Upper lobe of right lung (tissue), 1 donor: ENCODE measurements around the gene ANKS4B. TPM values are rescaled to one million over a fixed set of nuclear protein-coding genes. Genes with fewer than 3 reads are reported as not detected.

Experiments used
- ATAC-seq: fragments of 200-7000 bp; cut with Tn5 transposase; one replicate; pipeline ENCODE4 v1.9.1; 2020; ENCODE audit warnings: mild to moderate bottlenecking, moderate library complexity
- DNase-seq: peaks from one replicate; pipeline ENCODE4 v3.0.0-alpha.2; 2020
- H3K27ac ChIP-seq: fragments of 200-600 bp; one replicate; pipeline ENCODE4 v1.8.0; 2022
- H3K27me3 ChIP-seq: fragments of 200-600 bp; one replicate; pipeline ENCODE4 v1.8.0; 2022; ENCODE audit warnings: mild to moderate bottlenecking
- H3K36me3 ChIP-seq: fragments of 200-600 bp; one replicate; pipeline ENCODE4 v1.8.0; 2022
- H3K4me1 ChIP-seq: fragments of 200-600 bp; one replicate; pipeline ENCODE4 v1.8.0; 2022
- H3K4me3 ChIP-seq: fragments of 200-600 bp; one replicate; pipeline ENCODE4 v1.8.0; 2022; ENCODE audit warnings: mild to moderate bottlenecking
- H3K9me3 ChIP-seq: fragments of 200-600 bp; one replicate; pipeline ENCODE4 v1.8.0; 2022
- CTCF ChIP-seq: fragments of 200-600 bp; IDR thresholded peaks from one replicate; pipeline ENCODE4 v1.8.0; 2022; ENCODE audit warnings: antibody characterized with exemption
- intact Hi-C: fragments of 100-400 bp; cut with DNase I; formaldehyde crosslinking; loops from one replicate; pipeline ENCODE4 v1.11.0; 2022
- total RNA-seq: library from RNA; stranded (reverse); fragmentation: NEBNext Ultra II Directional; extraction: Animal tissue kit (Norgen Biotek cat#: 25700); gene quantifications from one replicate; pipeline ENCODE4 v1.2.1, GENCODE V29; 2021
- donor health status: DM: no; HTN: yes; CAD: no; lungs with severe emphysema.

The ANKS4B gene
- total RNA-seq, 1 donor from 2014 or later = not detected

DNA sequence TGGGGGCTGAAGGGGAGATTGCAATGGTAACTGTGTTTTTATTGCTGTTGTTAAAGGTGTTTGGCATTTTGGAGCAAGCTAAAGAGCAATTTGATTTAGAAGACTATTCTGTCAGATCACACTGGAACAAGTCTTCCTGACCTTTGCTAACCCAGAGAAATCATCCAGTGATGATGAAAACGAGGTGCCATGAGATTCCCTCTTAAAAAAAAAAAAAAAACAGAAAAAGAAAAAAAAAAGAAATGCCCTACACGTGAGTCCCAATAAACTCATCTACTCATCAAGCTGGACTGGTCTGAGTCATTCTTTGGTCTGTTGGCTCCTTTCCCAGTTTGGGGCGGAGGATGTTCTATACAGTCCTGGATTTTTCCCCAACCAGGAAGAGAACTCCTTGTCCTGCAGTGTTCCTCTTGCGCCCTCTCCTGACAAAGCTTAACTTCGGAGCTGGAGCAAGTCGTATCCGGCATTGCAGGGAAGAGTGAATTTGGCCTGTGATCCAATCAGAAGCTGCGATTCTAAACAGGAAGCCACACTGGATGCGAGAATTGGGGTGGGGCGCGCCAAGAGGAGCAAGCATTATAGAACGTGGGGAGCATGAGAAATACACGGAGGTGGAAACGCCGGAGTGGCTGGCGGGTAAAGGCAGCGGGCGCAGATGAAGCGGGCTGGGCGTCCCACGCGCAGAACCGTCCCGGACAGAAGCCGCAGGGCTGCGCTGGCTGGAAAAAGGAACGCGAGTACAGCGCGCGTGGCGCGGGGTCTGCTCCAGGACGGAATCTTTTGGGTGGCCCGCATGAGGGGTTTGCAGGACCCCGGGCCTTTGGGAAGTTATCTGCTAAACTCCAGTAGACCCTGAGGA is 67.0 kb downstream of the ANKS4B start:
- ATAC-seq = peak; percentile 95
- TF ChIP-seq CTCF = peak; percentile 72

GRCh38 chr16:21301168-21301894 is 67.8 kb downstream of the ANKS4B start:
- H3K9me3 ChIP-seq = no peaks in the 10 kb centered on the region
- H3K27ac ChIP-seq = peak overlapping the region; percentile 64
- no peaks in the 10 kb centered on the region for H3K27me3 ChIP-seq
- no peaks in the 10 kb centered on the region for H3K36me3 ChIP-seq
- H3K4me3 ChIP-seq = peak overlapping the region; percentile 61
- TF ChIP-seq CTCF = peak; percentile 32
- H3K4me1 ChIP-seq = peaks cover 3% of the 10 kb centered on the region
- peak; percentile 85 for ATAC-seq
- intact Hi-C loops = no loop called here
- DNase-seq = peak; percentile 88

More for the DNA sequence above, 67.0 kb downstream of the ANKS4B start:
- Histone ChIP-seq H3K27ac (peak overlapping the region; percentile 64), H3K36me3 (no peaks in the 10 kb centered on the region), H3K27me3 (no peaks in the 10 kb centered on the region), H3K4me3 (peak overlapping the region; percentile 61), H3K9me3 (no peaks in the 10 kb centered on the region), H3K4me1 (peaks cover 3% of the 10 kb centered on the region)
- intact Hi-C loops = no loop called here
- DNase-seq = peak; percentile 90

- intact Hi-C loops = no loop called here
- TF ChIP-seq CTCF = no peak
- Histone ChIP-seq H3K27me3 (no peaks in the 10 kb centered on the region), H3K4me3 (peak overlapping the region; percentile 61), H3K4me1 (peaks cover 3% of the 10 kb centered on the region), H3K27ac (no peak overlapping the region), H3K36me3 (no peaks in the 10 kb centered on the region), H3K9me3 (no peaks in the 10 kb centered on the region)
- DNase-seq = no peak
- ATAC-seq = no peak
These were observed 68.4 kb downstream of the ANKS4B start for GRCh38 chr16:21301895-21302291.

DNA sequence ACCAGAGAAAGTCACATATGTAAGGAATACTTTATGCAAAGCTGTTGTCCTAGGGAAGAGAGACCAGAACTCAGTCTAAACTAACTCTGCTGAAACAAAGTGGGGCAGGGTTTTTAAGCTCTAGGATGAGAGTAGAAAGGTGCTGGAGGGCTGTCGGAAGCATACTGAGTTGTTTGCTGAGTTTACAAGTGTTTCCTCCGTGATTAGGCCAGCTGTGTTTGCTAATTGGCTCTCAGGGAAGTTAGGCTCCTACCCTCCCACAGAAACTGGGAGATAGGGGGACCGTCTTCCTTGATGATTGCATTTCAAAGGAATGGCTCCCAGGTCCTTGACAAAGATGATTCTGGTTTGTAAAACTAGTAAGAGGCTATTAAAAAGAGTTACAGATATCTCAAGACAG is 69.0 kb downstream of the ANKS4B start:
- peak overlapping the region; percentile 61 for H3K4me3 ChIP-seq
- intact Hi-C loops = no loop called here
- H3K36me3 ChIP-seq = no peaks in the 10 kb centered on the region
- ATAC-seq (no peak), DNase-seq (no peak)
- TF ChIP-seq CTCF = no peak
- H3K9me3 ChIP-seq = no peaks in the 10 kb centered on the region
- peaks cover 3% of the 10 kb centered on the region for H3K4me1 ChIP-seq
- H3K27me3 ChIP-seq = no peaks in the 10 kb centered on the region
- no peak overlapping the region for H3K27ac ChIP-seq

DNA sequence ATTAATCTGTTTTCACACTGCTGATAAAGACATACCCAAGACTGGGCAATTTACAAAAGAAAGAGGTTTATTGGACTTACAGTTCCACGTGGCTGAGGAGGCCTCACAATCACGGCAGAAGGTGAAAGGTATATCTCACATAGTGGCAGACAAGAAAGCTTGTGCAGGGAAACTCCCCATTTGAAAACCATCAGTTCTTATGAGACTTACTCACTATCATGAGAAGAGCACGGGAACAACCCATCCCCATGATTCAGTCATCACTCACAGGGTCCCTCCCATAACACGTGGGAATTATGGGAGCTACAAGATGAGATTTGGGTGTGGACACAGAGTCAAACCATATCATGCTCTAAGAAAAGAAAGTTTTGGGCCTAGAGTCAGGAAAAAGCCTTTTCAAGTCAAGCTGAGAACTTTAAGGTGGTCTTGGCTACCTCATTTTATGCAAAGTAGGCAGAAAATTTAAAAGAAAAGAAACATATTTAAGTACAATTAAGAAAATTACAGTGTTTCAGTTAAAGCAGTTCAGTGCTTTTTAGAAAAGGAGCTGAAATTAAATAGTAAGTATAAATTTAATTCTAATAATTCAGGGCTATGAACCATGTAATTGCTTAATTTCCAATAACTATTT is 69.5 kb downstream of the ANKS4B start:
- intact Hi-C loops = no loop called here

More for the DNA sequence above, 69.5 kb downstream of the ANKS4B start:
- no peak for ATAC-seq
- TF ChIP-seq CTCF = no peak
- Histone ChIP-seq H3K27ac (no peak overlapping the region), H3K9me3 (no peaks in the 10 kb centered on the region), H3K4me3 (no peak overlapping the region), H3K36me3 (no peaks in the 10 kb centered on the region), H3K4me1 (peaks cover 3% of the 10 kb centered on the region), H3K27me3 (no peaks in the 10 kb centered on the region)
- no peak for DNase-seq

Other genes with a start within 250 kb of the ANKS4B start
- 0.06 TPM for gene DNAH3, start 82.9 kb upstream of the ANKS4B start, total RNA-seq
- 33.3 TPM for gene LDAF1, start 75.0 kb upstream of the ANKS4B start, total RNA-seq
- gene ZP2, start 22.1 kb upstream of the ANKS4B start, total RNA-seq = 0.67 TPM
- 4.8 TPM for gene CRYM, start 44.6 kb downstream of the ANKS4B start, total RNA-seq